Ovary (tissue), 9 donors: ENCODE data around the gene ABLIM2. TPM values are rescaled to one million over a fixed set of nuclear protein-coding genes. Genes with fewer than 3 reads are reported as not detected.

Experiments
- DNase-seq, 5 donors: peaks; one replicate each; pipeline ENCODE4 v3.0.0-alpha.2; 2019 to 2020
- H3K27ac ChIP-seq, 2 donors: fragments of 200-600 bp; one replicate each; pipeline versions ENCODE4 v1.5.1 to v1.8.0; 2019 to 2022
- H3K27me3 ChIP-seq: fragments of 200-600 bp; one replicate; pipeline ENCODE4 v1.8.0; 2022
- H3K36me3 ChIP-seq: fragments of 200-600 bp; sonication (generic); one replicate; pipeline ENCODE4 v1.5.1; 2019
- H3K4me1 ChIP-seq: one replicate; pipeline ENCODE4 v1.8.1; 2013; ENCODE audit warnings: mild to moderate bottlenecking, moderate library complexity; ENCODE audit not compliant: insufficient read depth
- H3K4me3 ChIP-seq: fragments of 200-600 bp; sonication (generic); one replicate; pipeline ENCODE4 v1.5.1; 2017
- H3K9me3 ChIP-seq, 2 donors: fragments of 200-600 bp in 1 of 2; sonication (generic) in 1 of 2; one replicate each; pipeline versions ENCODE4 v1.5.1 to v1.8.1; 2013 to 2019; ENCODE audit warnings: mild to moderate bottlenecking in 1 of 2, moderate library complexity in 1 of 2
- CTCF ChIP-seq, 3 donors: fragments of 450-650 bp in 2 of 3; fragments of 200-600 bp in 1 of 3; IDR thresholded peaks; one replicate each; pipeline versions ENCODE4 v1.5.1 to v1.8.0; 2016 to 2022; ENCODE audit warnings: antibody characterized with exemption in 3 of 3, mild to moderate bottlenecking in 1 of 3
- EP300 ChIP-seq: sonication (generic); formaldehyde crosslinking; IDR thresholded peaks from one replicate; pipeline ENCODE4 v1.6.1; 2017; ENCODE audit warnings: antibody characterized with exemption
- POLR2A ChIP-seq: fragments of 450-650 bp; IDR thresholded peaks from one replicate; pipeline ENCODE4 v1.6.1; 2017; ENCODE audit warnings: antibody characterized with exemption, mild to moderate bottlenecking, moderate library complexity
- WGBS, 3 donors: extraction: QIAGEN DNeasy Blood & Tissue Kit in 1 of 3; methylation state at CpG; one replicate each; pipeline versions ENCODE4 v1.1.5 to v1.1.7; 2013 to 2017; 5-methylcytosine and 5-hydroxymethylcytosine counted together
- intact Hi-C, 4 donors: fragments of 100-400 bp; cut with DNase I; formaldehyde crosslinking; loops; one replicate each; pipeline versions ENCODE4 v1.11.0 to v1.15.1; 2022 to 2023
- polyA plus RNA-seq, 2 donors: library from polyadenylated mRNA; stranded (reverse); fragments of 200-250 nt in 1 of 2; fragments of 350-450 nt in 1 of 2; fragmentation: Illumina TruSeq in 1 of 2; extraction: RNeasy Lipid Tissue Mini Kit (QIAGEN cat#74804) in 1 of 2; gene quantifications; one replicate each; pipeline ENCODE4 v1.2.3, GENCODE V29; 2013 to 2014
- total RNA-seq, 7 donors: library from RNA; depleted of rRNA in 2 of 7; stranded (reverse); fragments of >200 nt in 2 of 7; fragmentation: NEBNext Ultra II Directional in 3 of 7; extraction: Animal tissue kit (Norgen Biotek cat#: 25700) in 3 of 7; gene quantifications; one replicate each; pipeline versions ENCODE4 v1.1.0 to v1.2.4, GENCODE V29; 2016 to 2023
- donor health status: DM: no; HTN: no; CAD: no; lungs with moderate emphysema.
- donor health status: DM: no; HTN: no; CAD: no.
- donor health status: Bipolar disorder and iron deficiency.
- donor health status: DM: yes; HTN: yes; CAD: no.
- donor health status: DM: no; HTN: no; CAD: no.
- donor health status: DM: yes; HTN: yes; CAD: no.

Gene ABLIM2
- total and polyA plus RNA-seq, 9 donors = 0.81 to 7.9 (median 2.1) TPM

DNA sequence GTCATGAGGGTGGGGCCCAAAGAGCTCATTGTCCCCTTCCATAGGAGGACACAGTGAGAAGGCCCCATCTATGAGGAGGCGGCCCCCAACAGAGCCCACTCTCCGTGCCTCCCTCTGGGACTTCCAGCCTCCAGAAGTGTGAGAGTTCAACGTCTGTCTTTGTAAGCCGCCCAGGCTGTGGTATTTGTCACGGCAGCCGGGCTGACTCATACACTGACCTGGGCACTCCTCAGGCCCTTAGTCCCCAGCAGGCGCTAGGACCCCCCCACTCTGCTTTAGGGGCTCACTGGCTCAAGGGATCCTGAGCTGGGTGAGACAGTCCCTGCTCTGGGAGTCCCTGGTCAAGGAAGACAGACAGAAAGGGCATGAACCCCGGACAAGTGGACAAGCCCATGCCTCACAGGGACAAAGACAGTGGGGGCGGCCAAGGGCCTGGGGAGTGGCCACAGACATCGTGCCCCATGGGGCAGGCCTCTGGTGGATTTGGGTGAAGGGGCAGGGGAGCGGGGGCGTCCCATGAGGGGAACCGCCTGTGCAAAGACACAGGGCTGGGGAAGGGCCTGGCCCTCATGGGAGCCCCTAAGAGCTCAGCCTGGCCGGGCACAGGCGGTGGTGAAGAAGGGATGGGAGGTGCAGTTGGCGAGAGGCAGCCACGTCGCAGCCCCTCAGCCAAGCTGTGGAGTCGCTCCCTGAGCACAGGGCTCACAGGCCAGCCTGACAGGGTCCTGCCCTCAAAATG, 21.5 kb downstream of the ABLIM2 start:
- Histone ChIP-seq H3K4me3 (no peak overlapping the region), H3K36me3 (no peaks in the 10 kb centered on the region), H3K27me3 (no peaks in the 10 kb centered on the region), H3K9me3 (no peaks in the 10 kb centered on the region), H3K4me1 (no peaks in the 10 kb centered on the region), H3K27ac (no peak overlapping the region)
- no peak for DNase-seq
- intact Hi-C loops = no loop called here
- WGBS, 3 donors = 84 to 92% (median 88%) methylated on average over 19 of the region's 19 CpGs
- no peak for TF ChIP-seq EP300
- no peak for TF ChIP-seq CTCF (IDR thresholded peaks at IDR 0.05)
- TF ChIP-seq POLR2A = no peak

GRCh38 chr4:8136529-8136928, 22.1 kb downstream of the ABLIM2 start:
- Histone ChIP-seq H3K36me3 (no peaks in the 10 kb centered on the region), H3K4me3 (no peak overlapping the region), H3K9me3 (no peaks in the 10 kb centered on the region), H3K27ac (no peak overlapping the region), H3K4me1 (no peaks in the 10 kb centered on the region), H3K27me3 (no peaks in the 10 kb centered on the region)
- intact Hi-C loops = no loop called here
- DNase-seq = no peak
- TF ChIP-seq POLR2A (no peak), CTCF (IDR thresholded peaks at IDR 0.05) (no peak), EP300 (no peak)
- 86 to 89% (median 86%) methylated on average over 12 of the region's 12 CpGs for WGBS, 3 donors

DNA sequence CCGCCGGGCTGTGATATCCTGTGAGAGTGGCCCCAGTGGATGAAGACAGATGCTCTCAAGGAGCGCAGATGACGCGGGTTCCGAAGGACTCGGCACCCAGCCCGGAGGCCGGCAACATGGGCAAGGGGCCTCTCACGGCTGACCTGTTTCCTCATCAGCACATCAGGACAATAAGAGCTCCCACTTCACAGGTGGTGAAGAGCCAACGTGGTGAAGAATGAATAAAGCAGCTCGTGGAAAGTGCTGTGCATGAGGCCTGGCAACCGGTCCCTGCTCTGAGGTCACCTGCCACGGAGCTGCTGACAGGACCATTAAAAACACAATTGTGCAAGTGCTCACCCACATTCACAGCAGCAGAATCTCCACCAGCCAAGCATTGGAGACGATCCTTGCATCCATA, 22.9 kb downstream of the ABLIM2 start:
- TF ChIP-seq POLR2A (no peak), EP300 (no peak), CTCF (IDR thresholded peaks at IDR 0.05) (no peak)
- WGBS, 3 donors = 89 to 92% (median 91%) methylated on average over 15 of the region's 15 CpGs
- intact Hi-C loops = no loop called here

GRCh38 chr4:8133897-8134563, 24.6 kb downstream of the ABLIM2 start:
- H3K4me3 ChIP-seq = no peak overlapping the region
- 81 to 86% (median 83%) methylated on average over 26 of the region's 26 CpGs for WGBS, 3 donors
- TF ChIP-seq POLR2A = no peak
- TF ChIP-seq EP300 = no peak
- no peak for TF ChIP-seq CTCF (IDR thresholded peaks at IDR 0.05)

More for the DNA sequence above, 22.9 kb downstream of the ABLIM2 start:
- Histone ChIP-seq H3K36me3 (no peaks in the 10 kb centered on the region), H3K9me3 (no peaks in the 10 kb centered on the region), H3K4me1 (no peaks in the 10 kb centered on the region), H3K27me3 (no peaks in the 10 kb centered on the region), H3K27ac (no peak overlapping the region), H3K4me3 (no peak overlapping the region)
- DNase-seq = no peak

More at GRCh38 chr4:8133897-8134563, 24.6 kb downstream of the ABLIM2 start:
- Histone ChIP-seq H3K27me3 (no peaks in the 10 kb centered on the region), H3K9me3 (no peaks in the 10 kb centered on the region), H3K27ac (no peak overlapping the region), H3K36me3 (no peaks in the 10 kb centered on the region), H3K4me1 (no peaks in the 10 kb centered on the region)
- intact Hi-C loops = no loop called here
- no peak for DNase-seq
